Loucy (cell line): ENCODE measurements around the gene SEMA6A.

ENCODE experiments used
- CTCF ChIP-seq: fragments of 200-600 bp; sonication (generic); conservative IDR thresholded peaks from 2 replicates; pipeline ENCODE4 v1.5.1; 2014; ENCODE audit warnings: mild to moderate bottlenecking, antibody characterized with exemption, low read length
- EZH2phosphoT487 ChIP-seq: fragments of 200-600 bp; IDR thresholded peaks from 2 replicates; pipeline ENCODE4 v1.6.1; 2018; ENCODE audit warnings: antibody characterized with exemption, mild to moderate bottlenecking, moderate library complexity, borderline replicate concordance

GRCh38 chr5:116423141-116423540 is 151.5 kb downstream of the SEMA6A start:
- TF ChIP-seq CTCF (no peak), EZH2phosphoT487 (no peak)
